DOHH2 (cell line): Measurements from ENCODE around the gene FAM184B.

ENCODE experiments used
- EZH2phosphoT487 ChIP-seq: fragments of 200-600 bp; sonication (generic); IDR thresholded peaks from 2 replicates; pipeline ENCODE4 v1.6.1; 2017; ENCODE audit warnings: borderline replicate concordance, mild to moderate bottlenecking, antibody characterized with exemption, low read length, moderate library complexity, mixed read lengths
- TF ChIP-seq, protein P1 (sequence below): fragments of 200-600 bp; sonication (generic); IDR thresholded peaks from one replicate; pipeline ENCODE4 v1.5.1; 2014; ENCODE audit warnings: antibody characterized with exemption, mild to moderate bottlenecking, low read depth, low read length; ENCODE audit not compliant: poor library complexity, severe bottlenecking

DNA sequence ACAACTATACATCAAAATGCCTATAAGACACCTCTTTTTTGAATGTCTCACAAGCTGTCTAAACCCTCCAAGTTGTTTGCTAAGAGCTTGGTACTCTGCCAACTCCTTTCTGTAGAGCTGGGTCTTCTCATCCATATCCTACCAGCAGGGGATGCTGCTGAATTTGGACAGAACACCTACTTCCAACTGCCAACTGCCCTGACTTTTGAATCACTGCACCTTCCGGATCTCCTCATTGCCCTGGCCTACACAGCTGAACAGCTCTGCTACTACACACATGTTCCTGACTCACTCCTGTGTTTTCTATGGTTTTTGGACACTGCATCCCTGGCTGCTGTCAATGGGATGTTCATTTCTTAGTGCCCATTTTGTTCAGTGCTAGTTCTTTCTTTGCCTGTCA lies 18.7 kb downstream of the FAM184B start:
- TF ChIP-seq, protein P1, sequence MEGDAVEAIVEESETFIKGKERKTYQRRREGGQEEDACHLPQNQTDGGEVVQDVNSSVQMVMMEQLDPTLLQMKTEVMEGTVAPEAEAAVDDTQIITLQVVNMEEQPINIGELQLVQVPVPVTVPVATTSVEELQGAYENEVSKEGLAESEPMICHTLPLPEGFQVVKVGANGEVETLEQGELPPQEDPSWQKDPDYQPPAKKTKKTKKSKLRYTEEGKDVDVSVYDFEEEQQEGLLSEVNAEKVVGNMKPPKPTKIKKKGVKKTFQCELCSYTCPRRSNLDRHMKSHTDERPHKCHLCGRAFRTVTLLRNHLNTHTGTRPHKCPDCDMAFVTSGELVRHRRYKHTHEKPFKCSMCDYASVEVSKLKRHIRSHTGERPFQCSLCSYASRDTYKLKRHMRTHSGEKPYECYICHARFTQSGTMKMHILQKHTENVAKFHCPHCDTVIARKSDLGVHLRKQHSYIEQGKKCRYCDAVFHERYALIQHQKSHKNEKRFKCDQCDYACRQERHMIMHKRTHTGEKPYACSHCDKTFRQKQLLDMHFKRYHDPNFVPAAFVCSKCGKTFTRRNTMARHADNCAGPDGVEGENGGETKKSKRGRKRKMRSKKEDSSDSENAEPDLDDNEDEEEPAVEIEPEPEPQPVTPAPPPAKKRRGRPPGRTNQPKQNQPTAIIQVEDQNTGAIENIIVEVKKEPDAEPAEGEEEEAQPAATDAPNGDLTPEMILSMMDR: peak; percentile 17
- TF ChIP-seq EZH2phosphoT487: no peak
